CD1c-positive myeloid dendritic cell (primary cell): ENCODE measurements around the gene ANKRD39.
"Not testable (repeated sequence)": the region's sequence is repeated elsewhere in the genome, so short reads cannot be mapped to it uniquely, and the experiment has no call there.

Experiments used
- DNase-seq: peaks from one replicate; pipeline ENCODE4 v3.0.0-alpha.2; 2016; ENCODE audit errors: extremely low spot score

Gene ANKRD39

DNA sequence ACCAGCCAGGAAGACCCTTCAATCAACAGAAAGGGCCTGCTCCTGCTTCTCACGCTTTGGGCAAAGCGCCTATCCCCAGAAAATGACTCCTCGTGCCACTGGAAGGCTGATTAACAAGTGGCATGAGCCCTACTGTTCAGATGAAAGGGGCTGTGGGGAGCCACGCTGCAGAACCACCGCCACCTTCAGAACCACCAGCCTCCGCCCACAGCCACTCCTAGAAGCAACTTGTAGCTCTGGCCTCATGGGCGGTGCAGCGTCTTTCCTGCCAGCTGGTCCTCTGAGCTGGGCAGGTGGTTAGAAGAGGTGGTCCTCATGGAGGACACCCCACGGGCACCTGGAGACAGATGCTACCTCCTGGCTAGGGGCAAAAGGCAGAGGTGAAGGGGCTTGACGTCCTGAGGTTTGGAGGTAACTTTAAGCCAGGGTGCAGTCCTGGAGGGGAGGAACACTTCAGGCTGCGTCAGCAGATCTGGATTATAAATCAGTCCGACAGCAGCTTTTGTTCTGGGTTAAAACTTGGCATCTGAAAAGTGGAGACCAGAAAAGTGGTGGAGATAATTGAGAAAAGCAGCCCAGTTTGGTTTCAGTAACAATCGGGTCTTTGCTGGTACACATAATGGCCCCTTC is 12.9 kb upstream of the ANKRD39 start:
- peak; percentile 34 for DNase-seq

DNA sequence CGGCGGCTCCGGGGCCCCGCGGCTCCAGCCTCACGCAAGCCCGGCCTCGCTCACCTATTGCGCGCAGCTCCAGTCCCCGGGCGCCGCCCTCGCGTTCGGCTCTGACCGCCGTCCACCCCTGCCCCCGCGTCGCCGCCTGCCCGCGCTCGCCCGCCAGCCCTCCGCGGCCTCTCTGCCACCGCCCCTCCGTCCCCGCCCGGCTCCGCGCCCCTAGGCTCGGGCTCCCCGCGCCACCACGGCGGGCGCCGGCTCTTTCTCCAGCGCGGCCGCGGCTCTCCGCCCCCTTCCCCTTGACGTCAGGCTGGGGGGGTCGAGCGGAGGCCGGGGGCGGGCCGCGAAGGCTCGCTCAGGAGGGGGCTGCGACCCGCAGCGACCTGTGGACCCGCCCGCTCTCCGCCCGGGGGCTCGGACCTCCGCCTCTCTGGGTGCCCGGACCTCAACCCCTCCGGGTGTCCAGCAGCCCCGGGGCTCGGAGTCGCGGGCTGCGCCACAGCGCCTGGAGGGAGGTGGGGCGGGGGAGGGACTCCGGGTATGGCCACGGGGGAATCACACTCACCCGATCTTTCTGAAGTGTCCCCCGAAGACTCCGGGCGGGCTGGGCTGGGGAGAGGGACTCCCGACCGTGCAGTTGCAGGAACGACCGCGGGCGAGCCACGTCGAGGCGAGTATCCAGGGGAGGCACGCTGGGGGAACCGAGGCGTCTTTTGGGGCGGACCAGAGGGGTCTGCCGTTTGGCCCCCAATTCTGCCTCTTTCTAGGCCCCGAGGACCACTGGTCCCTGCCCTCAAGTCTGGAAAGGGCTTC is 12.2 kb upstream of the ANKRD39 start, which contains the start of gene SEMA4C:
SEMA4C (minus strand) TSS at position 259 of the 804 bp plus-strand sequence. CDS start 2,194 bp downstream, outside the sequence.
- DNase-seq: peak; percentile 29

DNA sequence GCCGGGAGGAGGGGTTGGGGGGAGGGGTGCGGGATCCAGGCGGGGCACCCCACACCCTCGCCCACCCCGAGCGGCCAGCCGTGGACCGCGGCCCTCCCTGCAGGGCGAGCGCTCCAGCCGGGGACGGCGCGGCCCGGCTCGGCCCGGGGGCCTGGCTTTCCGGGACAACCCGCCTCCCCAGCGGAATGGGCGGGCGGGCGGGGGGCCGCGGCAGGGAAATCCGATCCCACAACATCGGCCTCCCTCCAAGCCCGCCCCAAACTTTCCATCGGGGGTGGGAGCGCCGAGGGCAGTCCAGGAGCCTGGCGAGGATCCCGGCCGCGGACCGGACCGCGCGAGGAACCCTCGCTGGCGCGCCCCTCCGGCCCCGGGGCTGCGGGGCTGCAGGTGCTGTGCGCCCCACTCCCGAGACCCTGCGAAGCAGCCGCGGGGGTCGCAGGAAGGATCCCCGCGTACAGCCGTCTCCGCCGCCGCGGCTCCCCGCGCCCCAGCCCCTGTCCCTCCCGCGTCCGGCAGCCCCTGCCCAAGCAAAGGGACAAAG is 11.5 kb upstream of the ANKRD39 start:
- no peak for DNase-seq

DNA sequence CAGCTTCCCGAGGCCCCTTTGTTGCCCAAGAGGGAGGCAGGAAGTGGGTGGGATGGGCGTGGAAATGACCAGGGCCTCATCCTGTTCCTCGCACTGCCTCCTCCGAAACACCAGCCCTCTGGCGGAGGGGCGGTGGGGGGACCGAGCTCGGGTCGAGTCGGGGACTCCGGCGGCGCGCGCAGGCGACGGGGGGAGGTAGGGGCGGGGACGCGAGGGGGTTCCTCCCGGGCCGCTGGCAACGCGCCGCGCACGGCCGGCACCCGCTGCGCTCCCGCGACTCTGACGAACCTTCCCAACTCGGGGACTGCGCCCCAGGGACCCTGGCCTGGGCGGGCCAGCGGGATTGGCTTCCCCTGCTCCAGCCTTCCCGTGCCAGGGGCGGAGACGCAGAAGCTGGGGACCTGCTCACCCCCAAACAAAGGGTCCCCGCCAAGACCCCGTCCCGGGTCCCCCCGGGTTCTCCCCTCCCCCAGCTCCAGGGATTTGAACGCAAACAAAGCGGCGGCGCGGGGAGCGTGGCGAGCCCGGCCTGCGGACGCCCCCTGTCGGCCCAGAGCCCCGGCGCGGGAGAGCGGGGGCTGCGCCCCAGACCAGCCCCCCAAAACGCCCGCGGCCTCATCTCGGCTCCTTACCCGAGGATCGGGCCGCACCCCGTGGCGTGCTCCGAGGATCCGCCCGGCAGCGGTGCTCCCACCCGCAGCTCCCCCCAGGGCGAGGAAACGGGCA is 10.9 kb upstream of the ANKRD39 start:
- peak; percentile 59 for DNase-seq

DNA sequence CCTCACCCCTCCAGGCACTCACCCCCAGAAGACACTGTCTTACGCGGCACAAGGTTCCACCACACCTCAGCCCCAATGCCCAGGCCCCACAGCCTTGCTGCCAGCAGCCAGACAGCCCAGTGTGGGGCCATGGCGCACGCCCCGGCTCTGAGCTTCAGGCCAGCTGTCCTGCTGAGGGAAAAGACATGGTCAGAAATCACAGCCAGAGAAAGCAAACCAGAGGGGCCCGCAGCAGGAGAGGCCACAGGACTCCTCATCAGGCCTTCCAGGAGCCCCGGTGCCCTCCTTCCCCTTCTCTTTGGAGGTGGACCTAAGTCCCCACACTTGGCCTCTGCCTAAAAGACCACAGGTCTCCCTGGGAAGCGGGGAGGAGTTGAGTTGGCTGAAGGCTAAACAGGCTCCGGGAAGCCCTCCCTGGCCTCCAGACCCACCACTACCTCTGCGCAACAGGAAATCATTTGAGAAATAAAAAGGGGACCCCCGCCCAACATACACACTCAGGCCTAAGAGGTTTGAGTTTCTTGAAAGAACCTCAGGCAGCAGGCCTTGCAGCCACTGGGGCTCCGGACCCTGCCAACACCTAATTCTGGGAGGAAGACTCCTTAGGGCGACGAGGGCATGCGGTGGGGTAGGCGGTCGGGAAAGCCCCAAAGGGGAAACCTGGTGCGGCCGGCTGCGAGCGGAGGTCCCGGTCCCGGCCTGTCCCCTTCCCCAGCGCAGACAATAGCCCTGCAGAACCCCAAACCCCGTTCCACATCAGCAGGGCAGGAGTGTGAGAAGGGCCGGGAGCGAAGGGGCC is 10.1 kb upstream of the ANKRD39 start:
- no peak for DNase-seq

GRCh38 chr2:96866986-96867755 is 9.4 kb upstream of the ANKRD39 start:
- DNase-seq: no peak

GRCh38 chr2:96866586-96866985 is 8.8 kb upstream of the ANKRD39 start:
- no peak for DNase-seq

GRCh38 chr2:96866149-96866548 is 8.3 kb upstream of the ANKRD39 start:
- no peak for DNase-seq

DNA sequence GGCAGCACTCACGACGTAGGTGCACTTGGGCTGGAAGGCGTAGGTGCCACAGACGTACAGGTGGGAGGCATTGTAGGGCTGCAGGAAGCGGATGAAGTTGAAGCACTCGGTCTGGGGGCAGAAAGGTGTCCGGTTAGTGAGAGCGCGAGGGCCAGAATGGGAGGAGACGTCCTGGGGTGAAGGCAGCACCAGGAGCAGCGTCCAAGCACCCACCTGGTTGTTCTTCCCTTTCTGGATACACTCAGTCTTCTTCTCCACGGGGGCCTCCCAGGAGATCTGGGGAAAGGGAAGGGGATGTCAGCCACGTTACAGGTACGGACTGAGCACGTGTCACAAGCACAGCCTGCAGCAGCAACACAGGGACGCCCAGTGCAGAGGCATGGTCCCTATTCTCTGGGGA is 7.8 kb upstream of the ANKRD39 start:
- no peak for DNase-seq

- DNase-seq: no peak
Measured at GRCh38 chr2:96864343-96865091, 6.7 kb upstream of the ANKRD39 start.

DNA sequence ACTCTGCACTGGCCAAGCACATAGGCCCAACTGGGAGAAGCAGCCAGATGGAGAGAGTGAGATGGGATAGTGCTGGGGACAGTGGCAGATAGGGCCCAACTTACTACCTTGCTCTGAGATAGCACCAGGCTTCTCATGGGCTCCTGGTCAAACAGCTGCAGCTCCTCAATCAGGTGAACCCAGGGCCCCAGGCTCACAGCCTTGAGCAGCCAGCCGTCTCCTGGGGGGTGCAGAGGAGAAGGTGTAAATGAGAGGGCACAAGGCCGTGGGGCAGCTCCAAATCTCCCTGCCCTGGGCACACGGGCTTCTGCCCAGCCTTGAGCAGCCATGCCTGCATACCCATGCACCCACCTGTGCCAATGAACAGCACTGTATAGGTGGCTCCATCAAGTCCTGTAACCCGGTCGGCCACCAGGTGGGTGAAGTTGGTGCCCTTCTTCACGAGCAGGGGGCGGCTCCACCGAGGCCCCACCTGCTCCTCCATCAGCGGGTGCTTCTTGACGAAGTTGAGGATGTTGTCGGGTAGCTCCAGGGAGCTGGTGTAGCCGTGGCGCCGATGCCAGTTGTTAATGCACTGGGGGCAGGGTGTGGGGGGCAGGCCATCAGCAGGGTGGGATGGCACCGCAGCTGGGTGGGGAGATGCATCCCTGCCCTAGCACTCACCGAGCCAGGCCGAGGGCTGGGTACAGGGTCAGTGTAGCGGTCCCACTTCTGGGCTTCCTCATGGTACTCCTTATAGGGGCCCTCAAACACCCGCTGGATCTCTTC is 5.9 kb upstream of the ANKRD39 start:
- DNase-seq: no peak

- not testable (repeated sequence) for DNase-seq
Measured at GRCh38 chr2:96863056-96863455, 5.2 kb upstream of the ANKRD39 start.

DNA sequence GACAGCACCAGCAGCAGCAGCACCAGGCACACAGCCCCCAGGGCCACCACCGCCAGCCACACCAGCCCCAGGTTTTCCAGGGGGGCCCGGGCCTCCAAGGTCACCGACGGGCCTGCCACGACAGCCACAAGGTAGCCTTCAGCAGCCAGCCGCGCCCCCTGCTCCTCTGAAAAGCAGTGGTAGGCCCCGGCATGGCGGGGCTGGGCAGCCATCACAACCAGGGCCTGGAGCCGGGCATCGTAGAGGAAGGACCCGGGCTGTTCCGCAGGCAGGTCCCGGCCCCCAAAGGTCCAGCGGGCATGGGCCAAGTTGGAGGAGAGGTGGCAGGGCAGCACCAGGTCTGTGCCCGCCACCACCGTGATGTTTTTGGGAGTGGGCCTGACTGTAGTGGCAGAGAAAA is 3.3 kb upstream of the ANKRD39 start:
- no peak for DNase-seq

DNA sequence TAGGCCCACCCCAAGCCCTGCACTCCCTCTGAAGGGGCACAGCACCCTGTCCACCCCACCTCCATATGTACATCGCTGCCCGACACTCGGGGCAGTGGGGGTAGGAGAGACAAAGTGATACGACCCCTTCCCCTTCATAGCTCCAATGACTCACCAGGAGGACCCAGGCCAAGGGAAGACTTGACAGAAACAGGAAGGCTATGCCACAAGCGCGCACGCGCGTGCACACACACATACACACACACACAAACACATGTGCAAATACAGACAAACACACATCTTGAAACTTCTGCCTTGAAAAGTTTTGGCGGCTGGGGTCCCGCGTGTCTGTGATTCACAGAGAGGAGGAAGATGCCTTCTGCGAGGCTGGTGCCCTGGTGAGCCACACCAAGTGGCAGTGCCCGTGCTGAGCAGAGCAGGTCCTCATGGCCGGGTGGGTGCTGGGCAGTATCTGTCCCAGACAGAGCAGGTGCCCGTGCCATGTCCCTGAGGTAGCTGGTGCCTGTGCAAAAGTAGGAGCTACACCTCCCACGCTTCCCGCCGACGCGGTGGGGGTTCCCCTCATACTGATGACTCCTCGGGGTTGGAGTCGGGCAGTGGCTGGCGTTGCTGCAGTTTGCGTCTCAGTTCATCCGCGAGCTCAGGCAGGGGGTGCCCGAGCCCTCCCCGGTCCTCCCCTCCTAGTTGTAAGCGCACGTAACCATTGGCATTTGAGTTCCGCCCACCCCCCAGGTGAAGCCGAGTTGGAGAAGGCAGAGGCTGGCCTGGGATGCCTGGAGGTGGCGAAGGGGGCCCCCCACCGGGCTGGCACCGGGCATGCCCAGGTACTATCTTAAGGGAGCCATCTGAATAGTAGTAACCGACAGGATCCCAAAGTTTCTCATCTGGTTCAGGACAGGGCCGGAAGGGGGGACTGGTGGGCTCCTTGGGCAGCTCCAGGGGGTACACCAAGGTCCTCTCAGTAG is 2.5 kb upstream of the ANKRD39 start:
- DNase-seq: no peak

GRCh38 chr2:96859681-96860064 is 1.9 kb upstream of the ANKRD39 start:
- no peak for DNase-seq

DNA sequence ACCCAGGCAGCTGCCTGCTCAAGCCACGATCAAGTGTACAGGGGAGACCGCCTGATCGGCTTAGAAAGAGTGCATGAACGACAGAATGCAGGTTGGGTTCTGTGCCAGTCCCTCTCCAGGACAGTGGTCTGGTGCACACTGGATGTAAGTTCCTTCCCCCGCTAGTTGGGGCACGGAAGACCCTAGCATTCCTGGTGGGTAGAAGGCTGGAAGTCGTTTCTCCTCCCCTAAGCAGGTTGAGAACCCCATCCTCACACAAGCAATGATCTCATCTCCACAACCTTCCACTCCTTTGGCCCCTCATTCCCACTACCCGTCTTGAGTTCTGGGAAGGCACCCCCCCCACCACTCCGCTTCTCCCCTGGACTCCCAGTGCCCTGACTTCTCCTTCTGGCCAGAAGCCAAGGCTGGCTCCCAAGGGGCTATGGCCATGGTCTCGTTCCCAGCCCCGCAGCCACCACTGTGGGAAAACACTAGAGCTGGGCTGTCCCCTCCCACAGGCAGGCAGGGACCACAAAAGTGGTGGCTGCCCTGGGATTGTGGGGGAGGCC is 1.4 kb upstream of the ANKRD39 start:
- no peak for DNase-seq

DNA sequence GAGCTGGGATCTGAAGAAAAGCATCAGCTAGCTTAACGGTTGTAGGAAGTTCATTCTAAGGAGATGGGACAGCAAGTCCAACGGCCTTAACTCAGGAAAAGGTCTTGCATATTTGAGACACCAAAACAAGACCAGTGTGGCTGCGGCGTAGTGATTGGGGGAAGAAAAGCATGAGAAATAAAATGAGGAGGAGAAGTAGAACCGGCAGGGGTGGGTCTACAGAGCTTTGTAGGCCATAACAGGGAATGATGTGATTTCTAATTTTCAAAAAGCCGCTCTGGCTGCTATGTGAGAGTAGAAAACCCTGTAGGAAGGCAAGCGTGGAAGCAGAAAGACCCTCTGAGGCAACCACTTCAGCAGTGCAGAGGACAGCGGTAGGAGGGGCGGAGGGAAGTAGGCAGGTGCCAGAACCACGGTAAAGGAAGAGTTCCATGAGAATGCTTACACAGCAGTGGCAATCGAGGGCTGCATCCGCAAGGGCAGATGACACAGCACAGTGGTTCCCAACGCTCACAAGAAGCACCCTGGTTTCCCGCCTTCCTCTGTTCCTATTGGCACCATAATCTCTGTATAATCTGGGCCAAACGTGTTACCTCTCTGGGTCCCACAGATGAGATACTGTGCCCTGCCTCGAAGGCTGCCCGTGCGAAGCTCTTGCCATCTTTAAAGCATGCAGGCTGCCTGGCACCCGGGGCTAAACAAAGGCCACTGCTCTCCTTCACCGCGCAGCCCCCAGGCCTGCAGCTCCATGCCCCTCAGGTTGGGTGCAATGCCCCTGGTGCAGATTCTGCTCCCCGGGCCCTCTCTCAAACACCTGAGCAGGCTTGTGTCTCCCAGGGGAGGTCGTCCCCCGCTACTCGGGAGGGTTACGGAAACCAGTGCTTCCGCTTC is 795 bp downstream of the ANKRD39 start:
- DNase-seq: peak; percentile 17
